ENCODE measurements around the gene EDN1.

EDN1 gene

DNA sequence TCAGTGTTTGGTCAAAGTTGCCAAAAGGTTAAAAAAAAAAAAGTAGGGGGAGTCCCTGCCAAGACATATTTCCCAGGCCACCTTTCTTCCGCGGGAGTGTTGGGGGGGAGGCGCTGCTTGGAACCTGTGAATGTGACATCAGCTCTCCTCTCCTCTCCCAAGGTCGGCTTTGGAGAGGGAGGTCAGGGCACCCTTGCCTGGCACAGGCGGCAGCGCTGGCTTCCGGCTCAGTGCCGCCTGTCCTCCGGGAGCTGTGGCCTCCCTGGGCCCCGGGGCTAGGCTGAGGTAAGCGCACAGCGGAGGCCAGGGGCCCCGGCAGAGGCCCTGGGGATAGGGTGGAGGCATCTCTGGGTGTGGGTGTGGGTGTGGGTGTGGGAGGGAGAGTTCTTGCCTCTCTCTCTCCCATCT is 1.9 kb upstream of the EDN1 start:
- H3K4me3 ChIP-seq (ENCODE audit: low read depth, low read length), result no peak overlapping the region
- TF ChIP-seq, protein P1, sequence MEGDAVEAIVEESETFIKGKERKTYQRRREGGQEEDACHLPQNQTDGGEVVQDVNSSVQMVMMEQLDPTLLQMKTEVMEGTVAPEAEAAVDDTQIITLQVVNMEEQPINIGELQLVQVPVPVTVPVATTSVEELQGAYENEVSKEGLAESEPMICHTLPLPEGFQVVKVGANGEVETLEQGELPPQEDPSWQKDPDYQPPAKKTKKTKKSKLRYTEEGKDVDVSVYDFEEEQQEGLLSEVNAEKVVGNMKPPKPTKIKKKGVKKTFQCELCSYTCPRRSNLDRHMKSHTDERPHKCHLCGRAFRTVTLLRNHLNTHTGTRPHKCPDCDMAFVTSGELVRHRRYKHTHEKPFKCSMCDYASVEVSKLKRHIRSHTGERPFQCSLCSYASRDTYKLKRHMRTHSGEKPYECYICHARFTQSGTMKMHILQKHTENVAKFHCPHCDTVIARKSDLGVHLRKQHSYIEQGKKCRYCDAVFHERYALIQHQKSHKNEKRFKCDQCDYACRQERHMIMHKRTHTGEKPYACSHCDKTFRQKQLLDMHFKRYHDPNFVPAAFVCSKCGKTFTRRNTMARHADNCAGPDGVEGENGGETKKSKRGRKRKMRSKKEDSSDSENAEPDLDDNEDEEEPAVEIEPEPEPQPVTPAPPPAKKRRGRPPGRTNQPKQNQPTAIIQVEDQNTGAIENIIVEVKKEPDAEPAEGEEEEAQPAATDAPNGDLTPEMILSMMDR (IDR thresholded peaks at IDR 0.05; ENCODE audit: insufficient read depth, low read depth, low read length, missing control alignments), result no peak
- no peak for DNase-seq (ENCODE audit: low read depth)

DNA sequence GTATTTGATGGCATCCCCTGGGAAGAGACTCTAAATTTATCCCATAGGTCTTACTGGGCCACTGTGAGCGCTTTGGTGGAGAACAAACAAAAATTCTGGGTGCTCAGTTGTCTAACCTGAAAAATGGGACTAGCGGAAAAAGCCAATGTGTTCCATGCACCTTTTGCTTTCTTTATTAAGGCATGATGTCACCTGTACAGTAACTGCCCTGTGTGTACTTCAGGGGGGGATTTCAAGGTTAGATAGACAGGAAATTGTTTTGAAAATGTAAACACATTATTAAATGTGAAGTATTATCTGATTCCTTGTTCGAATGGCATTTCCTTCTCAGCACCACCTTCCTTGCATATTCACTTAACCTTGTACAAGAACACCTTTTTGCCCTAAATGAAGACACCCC is 1.2 kb upstream of the EDN1 start:
- no peak overlapping the region for H3K4me3 ChIP-seq (ENCODE audit: low read depth, low read length)
- TF ChIP-seq, protein P1 (IDR thresholded peaks at IDR 0.05; ENCODE audit: insufficient read depth, low read depth, low read length, missing control alignments), result no peak
- no peak for DNase-seq (ENCODE audit: low read depth)

DNA sequence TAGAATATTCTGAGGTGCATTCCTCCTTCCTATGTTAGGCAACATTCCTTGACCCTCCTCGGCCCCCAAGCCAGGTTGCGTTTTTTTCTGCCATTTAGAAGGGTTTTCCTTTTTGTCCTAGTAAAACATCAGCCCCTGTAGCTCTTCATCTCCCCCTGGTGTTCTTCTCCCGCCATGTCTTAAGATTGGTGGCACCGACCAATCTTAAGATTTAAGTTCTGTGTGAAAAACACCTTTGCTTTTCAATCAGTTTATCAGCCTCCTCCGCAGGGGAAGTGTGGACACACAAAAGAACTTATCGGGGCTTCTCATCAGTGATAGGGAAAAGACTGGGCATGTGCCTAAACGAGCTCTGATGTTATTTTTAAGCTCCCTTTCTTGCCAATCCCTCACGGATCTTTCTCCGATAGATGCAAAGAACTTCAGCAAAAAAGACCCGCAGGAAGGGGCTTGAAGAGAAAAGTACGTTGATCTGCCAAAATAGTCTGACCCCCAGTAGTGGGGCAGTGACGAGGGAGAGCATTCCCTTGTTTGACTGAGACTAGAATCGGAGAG is 719 bp upstream of the EDN1 start:
- peak overlapping the region; percentile 81 for H3K4me3 ChIP-seq (ENCODE audit: low read depth, low read length)
- peak; percentile 79 for DNase-seq (ENCODE audit: low read depth)
- TF ChIP-seq, protein P1 (IDR thresholded peaks at IDR 0.05; ENCODE audit: insufficient read depth, low read depth, low read length, missing control alignments), result peak; percentile 88

DNA sequence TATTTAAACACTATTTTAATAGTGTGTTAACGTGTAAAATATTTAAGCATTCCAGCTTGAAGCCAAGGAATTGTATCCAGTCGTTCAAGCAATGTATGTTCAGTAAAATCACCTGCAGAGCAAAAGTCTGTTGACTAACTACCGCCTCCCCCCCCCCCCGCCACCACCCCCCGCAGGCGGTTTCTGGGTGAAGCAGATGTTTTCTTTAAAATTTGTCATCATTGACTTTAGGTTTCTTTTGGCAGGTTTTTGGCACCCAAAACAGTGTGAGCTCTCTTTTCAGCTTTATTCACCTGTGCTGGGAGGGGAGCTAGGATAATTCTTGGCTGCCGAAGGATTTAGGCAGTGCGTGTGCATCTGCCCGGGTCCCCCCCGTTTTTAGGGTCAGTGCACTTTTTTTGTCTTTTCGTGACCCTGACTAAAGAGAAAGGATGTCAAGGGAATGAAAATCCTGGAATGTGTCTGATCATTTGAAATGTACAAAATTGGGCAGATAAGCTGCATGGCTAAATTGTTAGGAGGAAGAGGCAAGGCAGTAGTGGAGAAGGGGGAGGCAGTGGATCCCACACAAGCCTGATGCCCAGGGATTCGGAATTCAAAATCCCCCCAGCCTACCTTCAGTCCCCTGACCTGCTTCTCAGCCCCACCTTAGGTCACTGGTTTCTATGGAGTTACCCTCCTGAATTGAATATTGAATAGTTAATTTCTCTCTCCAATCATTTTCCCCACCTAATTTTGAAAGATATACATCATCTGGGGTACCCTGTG is 1.1 kb downstream of the EDN1 start:
- TF ChIP-seq, protein P1 (IDR thresholded peaks at IDR 0.05; ENCODE audit: insufficient read depth, low read depth, low read length, missing control alignments), result no peak
- H3K4me3 ChIP-seq (ENCODE audit: low read depth, low read length), result peak overlapping the region; percentile 81
- DNase-seq (ENCODE audit: low read depth), result no peak

DNA sequence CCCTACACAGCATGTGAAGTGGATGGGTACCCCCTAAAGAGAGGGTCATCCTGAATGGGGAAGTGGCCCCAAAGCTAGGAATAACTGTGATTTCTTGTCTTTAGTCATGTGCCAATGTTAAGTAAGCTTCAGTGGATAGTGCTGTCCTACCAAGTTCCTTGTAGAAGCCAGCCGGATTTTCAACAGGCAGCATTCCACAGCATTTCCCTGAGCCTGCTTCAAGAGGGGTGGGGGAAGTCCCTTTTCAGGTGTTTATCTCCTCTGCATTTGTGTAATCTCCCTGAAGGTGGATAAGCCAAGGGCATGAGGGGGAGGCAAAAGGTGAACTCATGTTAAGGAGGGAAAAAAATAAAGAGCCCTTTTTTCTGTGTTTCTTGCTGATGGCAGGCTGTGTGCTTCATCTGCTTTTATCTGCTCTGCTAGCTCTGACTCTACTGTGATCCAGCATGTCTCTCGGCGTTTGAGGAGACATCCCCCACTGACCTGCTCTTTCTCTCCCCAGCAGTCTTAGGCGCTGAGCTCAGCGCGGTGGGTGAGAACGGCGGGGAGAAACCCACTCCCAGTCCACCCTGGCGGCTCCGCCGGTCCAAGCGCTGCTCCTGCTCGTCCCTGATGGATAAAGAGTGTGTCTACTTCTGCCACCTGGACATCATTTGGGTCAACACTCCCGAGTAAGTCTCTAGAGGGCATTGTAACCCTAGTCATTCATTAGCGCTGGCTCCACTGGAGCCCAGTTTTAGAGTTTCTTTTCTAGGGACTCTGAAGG is 1.9 kb downstream of the EDN1 start:
- TF ChIP-seq, protein P1 (IDR thresholded peaks at IDR 0.05; ENCODE audit: insufficient read depth, low read depth, low read length, missing control alignments), result peak; percentile 35
- DNase-seq (ENCODE audit: low read depth), result peak; percentile 45
- H3K4me3 ChIP-seq (ENCODE audit: low read depth, low read length), result peak overlapping the region; percentile 81

DNA sequence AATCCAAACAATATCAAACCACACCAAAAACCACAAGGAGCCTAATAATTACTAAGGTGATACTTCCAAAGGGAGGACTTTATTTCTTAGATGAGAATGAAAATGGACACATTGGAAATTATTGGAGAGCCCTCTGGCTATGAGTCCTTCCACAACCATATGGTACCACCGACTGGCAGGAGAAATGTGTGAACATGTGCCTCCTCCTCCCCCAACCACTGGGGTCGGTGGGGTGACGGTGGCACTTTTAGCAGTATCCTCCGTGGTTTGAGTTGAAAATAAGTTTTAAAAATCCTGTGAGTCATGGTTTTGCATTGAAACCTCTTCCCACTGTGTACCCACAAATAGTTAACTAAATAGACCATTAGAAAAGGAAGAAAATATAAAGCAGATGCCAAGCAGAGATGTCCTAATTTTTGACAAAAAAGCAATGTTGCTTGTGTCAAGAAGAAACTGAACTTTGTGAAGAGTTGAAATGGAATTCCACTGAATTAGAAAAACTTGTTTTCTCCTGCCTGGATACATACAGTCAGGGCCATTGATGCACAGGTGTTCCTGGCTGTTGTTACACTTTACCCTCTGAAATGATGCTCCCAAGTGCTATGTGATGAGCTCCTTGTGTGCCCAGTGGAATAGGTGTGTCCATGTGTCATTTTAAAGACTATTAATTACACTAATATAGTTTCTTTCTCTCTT is 3.2 kb downstream of the EDN1 start:
- no peak for DNase-seq (ENCODE audit: low read depth)
- TF ChIP-seq, protein P1 (IDR thresholded peaks at IDR 0.05; ENCODE audit: insufficient read depth, low read depth, low read length, missing control alignments), result no peak
- no peak overlapping the region for H3K4me3 ChIP-seq (ENCODE audit: low read depth, low read length)
